ENCODE results near the gene EFNA3. TPM values are rescaled to one million over a fixed set of nuclear protein-coding genes. Genes with fewer than 3 reads are reported as not detected.

EFNA3 gene
- total RNA-seq, 4 donors from 2014 or later: 0.84 to 1.8 (median 1.6) TPM; not detected in 1

DNA sequence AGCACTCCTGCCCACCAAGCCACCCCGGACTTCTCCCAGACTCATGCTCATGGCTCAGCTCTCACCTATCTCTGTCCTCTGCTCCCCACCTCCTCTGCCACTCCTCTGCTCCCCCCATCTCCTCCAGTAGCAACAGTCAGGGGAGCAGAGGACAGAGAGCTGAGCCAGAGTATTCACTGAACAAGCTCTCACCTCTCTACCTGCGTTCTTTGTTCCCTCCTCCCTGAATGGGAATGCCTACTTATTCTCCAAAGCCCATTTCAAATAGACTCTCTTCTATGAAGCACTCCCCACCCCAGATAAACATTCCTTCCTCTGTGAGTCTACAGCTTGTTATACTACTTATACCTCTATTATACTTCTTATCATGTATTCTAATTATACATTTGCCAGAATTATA, 42.6 kb downstream of the EFNA3 start:
- ATAC-seq (ENCODE audit: low FRiP score) (no peak), DNase-seq (ENCODE audit: low spot score) (no peak)
- TF ChIP-seq, protein P1, sequence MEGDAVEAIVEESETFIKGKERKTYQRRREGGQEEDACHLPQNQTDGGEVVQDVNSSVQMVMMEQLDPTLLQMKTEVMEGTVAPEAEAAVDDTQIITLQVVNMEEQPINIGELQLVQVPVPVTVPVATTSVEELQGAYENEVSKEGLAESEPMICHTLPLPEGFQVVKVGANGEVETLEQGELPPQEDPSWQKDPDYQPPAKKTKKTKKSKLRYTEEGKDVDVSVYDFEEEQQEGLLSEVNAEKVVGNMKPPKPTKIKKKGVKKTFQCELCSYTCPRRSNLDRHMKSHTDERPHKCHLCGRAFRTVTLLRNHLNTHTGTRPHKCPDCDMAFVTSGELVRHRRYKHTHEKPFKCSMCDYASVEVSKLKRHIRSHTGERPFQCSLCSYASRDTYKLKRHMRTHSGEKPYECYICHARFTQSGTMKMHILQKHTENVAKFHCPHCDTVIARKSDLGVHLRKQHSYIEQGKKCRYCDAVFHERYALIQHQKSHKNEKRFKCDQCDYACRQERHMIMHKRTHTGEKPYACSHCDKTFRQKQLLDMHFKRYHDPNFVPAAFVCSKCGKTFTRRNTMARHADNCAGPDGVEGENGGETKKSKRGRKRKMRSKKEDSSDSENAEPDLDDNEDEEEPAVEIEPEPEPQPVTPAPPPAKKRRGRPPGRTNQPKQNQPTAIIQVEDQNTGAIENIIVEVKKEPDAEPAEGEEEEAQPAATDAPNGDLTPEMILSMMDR (IDR thresholded peaks at IDR 0.05): no peak

DNA sequence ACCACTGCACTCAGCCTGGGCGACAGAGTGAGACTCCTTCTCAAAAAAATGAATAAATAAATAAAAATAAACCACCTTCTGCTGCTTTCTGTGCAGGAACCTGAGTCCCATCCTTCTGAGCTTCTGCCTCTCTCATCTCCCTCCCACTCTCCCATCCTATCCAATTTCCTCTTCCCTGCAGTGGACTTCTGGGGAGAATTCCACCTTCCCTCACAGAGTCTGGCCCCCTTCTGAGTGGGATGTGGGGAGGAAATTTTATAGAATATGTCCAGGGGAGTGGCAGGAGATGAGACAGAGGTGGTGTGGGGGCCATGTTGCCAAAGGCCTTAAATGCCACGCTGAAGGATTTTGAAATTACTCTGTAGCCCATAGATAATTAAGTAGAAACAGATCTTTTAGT, 43.7 kb downstream of the EFNA3 start:
- ATAC-seq (ENCODE audit: low FRiP score) (no peak), DNase-seq (ENCODE audit: low spot score) (no peak)
- TF ChIP-seq, protein P1 (IDR thresholded peaks at IDR 0.05): no peak

DNA sequence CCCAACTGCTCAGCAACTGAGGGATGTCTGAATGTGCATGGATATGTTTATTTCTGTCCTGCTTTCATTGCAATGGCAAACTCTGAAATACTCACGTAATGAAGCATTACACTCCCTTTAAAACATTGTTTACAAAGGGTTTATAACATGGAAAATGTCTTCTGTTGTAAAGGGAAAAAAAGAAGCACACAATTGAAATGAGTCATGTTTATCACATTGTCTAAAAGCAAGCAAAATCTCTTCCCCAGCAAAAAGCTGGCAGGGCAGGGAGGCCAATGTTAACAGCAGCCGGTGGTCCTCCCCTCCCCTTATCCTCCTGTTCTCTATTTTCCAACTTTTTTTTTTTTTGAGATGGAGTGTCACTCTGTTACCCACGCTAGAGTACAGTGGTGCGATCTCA, 45.2 kb downstream of the EFNA3 start:
- TF ChIP-seq, protein P1 (IDR thresholded peaks at IDR 0.05): no peak
- ATAC-seq (ENCODE audit: low FRiP score) (no peak), DNase-seq (ENCODE audit: low spot score) (no peak)

DNA sequence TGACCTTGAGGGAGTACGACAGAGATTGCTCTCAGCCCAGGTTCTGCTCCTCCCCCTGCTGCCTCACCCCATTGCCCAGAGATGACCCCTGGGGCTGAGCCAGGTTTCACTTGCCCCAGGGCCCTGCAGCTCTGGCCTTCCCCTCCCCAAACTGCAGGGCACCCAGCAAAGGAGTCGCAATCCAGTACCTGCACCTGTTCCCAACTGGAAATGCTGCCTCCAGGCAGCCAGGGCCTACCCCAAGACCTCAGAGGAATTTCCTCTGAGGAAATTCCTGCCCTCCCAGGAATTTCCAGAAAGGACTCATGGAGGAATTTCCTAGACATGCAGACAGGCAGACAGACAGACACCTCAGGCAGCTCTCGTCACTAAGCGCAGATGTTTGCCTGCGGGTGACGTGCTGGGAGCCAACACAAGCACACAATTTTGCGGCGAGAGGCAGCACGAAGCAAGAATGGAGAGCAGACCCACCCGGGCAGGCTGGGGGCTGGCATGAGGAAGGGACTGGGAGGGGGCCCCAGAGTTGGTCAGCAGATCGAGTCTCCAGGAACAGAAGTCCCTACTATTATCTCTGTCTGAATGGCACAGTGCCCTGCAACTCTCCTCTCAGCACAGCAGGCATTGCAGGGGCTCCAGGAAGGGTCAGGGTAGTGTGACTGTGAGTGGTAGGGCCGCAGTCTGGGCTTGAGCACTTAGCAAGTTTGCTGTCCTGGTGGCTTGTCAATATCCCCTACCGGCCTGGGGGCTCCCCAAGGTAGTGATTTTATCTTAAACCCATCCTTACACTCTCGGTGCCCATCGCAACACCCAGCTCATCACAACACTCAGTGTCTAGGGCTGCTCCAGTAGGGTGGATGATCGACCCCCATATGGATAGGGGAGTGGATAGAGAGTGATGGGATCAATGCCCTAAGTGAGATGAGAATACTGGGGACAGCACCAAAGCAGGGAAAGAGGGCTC, 46.1 kb downstream of the EFNA3 start:
- DNase-seq (ENCODE audit: low spot score) (no peak), ATAC-seq (ENCODE audit: low FRiP score) (no peak)
- TF ChIP-seq, protein P1 (IDR thresholded peaks at IDR 0.05): no peak

DNA sequence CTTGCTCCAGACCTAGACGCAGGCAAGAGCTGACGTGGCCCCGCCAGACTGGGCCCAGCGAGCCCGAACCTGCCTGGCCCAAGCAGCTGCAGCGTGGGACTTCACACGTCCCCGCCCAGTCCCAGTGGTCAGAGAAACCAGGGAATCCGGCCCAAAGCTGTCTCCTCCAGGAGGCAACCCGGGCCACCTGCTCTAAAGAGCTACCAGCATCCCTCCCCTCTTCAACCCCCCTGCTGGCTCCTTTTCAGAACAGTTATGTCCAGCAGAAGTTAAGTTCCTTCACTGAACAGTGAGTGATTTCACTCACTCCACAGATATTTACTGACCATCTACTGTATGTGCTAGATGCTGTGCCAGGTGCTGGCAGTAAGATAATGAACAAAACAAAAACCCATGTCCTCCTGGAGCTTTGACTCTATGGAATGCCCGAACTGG, 46.9 kb downstream of the EFNA3 start:
- DNase-seq (ENCODE audit: low spot score) (no peak), ATAC-seq (ENCODE audit: low FRiP score) (no peak)
- TF ChIP-seq, protein P1 (IDR thresholded peaks at IDR 0.05): no peak

DNA sequence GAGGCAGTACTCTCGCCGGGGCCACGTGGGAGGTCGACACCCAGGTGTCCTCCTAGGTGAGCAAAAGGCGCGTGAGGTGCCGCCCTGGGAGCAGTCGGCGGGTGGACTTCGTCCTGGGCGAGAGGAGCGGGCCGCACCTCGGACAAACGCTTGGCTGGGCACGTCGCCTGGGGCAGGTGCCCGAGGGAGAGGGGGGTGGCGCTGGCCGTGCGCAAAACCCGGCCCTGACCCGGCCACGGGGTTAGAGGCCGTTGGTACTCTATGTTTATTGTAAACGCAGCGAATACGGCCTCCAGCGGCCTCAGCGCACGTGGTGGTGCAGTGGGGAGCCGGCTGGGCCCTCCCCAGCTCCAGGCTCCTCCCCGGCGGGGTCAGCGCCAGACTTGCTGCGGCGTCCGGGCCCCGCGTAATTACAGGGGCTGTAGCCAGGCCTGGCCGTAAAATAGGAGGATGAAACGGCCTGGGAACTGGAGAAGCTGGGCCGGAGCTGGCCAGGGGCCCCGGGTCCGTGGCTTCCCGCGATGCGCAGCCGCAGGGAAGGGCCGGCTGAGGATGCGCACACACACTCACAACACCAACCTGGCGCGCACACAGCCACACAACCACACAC, 47.4 kb downstream of the EFNA3 start:
- DNase-seq (ENCODE audit: low spot score): no peak
- TF ChIP-seq, protein P1 (IDR thresholded peaks at IDR 0.05): no peak
- ATAC-seq (ENCODE audit: low FRiP score): no peak
